Gastroesophageal sphincter (tissue), 3 donors: Measurements from ENCODE around the gene HS3ST5.

Experiments used
- CTCF ChIP-seq, 4 experiments: fragments of 200-600 bp in 2 of 4; fragments of 450-650 bp in 2 of 4; sonication (generic) in 1 of 4; IDR thresholded peaks; one replicate each; pipeline ENCODE4 v1.5.1; 2017 to 2019; ENCODE audit warnings: antibody characterized with exemption in 4 of 4, mild to moderate bottlenecking in 2 of 4, moderate library complexity in 2 of 4
- EP300 ChIP-seq: sonication (generic); formaldehyde crosslinking; IDR thresholded peaks from one replicate; pipeline ENCODE4 v1.6.1; 2017; ENCODE audit warnings: antibody characterized with exemption, mild to moderate bottlenecking
- POLR2AphosphoS5 ChIP-seq: sonication (generic); formaldehyde crosslinking; IDR thresholded peaks from one replicate; pipeline ENCODE4 v1.6.1; 2017; ENCODE audit warnings: antibody characterized with exemption

GRCh38 chr6:114020196-114020595, 322.6 kb downstream of the HS3ST5 start:
- no peak for TF ChIP-seq CTCF (IDR thresholded peaks at IDR 0.05)
- no peak for TF ChIP-seq EP300
- no peak for TF ChIP-seq POLR2AphosphoS5
